Measurements from ENCODE around the gene ADCY1. TPM values are rescaled to one million over a fixed set of nuclear protein-coding genes. Genes with fewer than 3 reads are reported as not detected.
A peak's percentile ranks its signal among the peaks of the same experiment; 100 is the strongest.

ADCY1 gene
- total RNA-seq, 1 donor from 2014 or later: 0.05 TPM

DNA sequence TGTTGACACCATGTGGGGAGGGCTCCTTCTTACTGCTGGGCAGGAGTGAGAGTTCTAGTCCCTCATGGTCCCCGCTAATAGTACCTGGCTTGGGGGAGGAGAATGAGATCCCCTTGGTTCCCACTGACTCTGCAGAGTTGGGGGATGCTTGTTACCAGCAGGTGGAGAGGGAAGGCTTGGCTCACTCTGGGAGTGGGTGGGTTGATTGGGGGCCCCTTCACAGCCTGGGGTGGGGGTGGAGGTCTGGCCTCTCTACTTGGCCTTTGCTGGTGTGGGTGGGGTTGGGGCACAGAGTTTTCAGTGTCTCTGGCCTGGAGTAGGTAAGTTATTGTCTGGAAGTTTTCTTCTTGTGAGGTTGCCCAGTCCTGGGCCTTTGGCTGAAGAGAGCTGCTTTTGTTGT is 31.9 kb downstream of the ADCY1 start:
- Mint-ChIP-seq H3K4me1 (ENCODE audit: unreplicated experiment) (no peaks in the 10 kb centered on the region), H3K27me3 (ENCODE audit: unreplicated experiment) (peaks cover 8% of the 10 kb centered on the region), H3K36me3 (ENCODE audit: unreplicated experiment) (no peaks in the 10 kb centered on the region), H3K27ac (ENCODE audit: unreplicated experiment) (no peak overlapping the region), H3K4me3 (ENCODE audit: unreplicated experiment) (no peak overlapping the region), H3K9me3 (ENCODE audit: unreplicated experiment) (no peaks in the 10 kb centered on the region)
- TF ChIP-seq, protein P1, sequence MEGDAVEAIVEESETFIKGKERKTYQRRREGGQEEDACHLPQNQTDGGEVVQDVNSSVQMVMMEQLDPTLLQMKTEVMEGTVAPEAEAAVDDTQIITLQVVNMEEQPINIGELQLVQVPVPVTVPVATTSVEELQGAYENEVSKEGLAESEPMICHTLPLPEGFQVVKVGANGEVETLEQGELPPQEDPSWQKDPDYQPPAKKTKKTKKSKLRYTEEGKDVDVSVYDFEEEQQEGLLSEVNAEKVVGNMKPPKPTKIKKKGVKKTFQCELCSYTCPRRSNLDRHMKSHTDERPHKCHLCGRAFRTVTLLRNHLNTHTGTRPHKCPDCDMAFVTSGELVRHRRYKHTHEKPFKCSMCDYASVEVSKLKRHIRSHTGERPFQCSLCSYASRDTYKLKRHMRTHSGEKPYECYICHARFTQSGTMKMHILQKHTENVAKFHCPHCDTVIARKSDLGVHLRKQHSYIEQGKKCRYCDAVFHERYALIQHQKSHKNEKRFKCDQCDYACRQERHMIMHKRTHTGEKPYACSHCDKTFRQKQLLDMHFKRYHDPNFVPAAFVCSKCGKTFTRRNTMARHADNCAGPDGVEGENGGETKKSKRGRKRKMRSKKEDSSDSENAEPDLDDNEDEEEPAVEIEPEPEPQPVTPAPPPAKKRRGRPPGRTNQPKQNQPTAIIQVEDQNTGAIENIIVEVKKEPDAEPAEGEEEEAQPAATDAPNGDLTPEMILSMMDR (IDR thresholded peaks at IDR 0.05): no peak
- DNase-seq (ENCODE audit: extremely low spot score, unreplicated experiment): peak; percentile 46

DNA sequence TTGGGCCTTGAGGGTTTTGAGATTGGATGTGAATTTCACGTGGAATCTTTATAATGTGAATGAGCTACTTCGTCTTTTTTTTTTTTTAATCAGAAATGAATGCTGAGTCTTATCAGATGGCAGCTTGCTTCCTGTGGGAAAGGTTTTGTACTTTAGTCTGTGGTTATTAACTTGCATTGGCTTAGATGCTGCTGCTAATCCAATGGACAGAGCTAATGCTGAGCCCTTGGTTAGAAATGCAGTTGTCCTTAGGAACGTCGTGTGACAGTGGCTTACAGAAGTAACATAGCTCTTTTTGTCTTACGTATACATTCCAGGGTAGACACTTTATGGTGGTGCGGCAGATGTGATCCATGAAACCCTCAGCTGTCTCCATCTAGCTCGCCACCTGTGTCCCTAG is 32.8 kb downstream of the ADCY1 start:
- TF ChIP-seq, protein P1 (IDR thresholded peaks at IDR 0.05): no peak
- no peaks in the 10 kb centered on the region for H3K9me3 Mint-ChIP-seq (ENCODE audit: unreplicated experiment)

DNA sequence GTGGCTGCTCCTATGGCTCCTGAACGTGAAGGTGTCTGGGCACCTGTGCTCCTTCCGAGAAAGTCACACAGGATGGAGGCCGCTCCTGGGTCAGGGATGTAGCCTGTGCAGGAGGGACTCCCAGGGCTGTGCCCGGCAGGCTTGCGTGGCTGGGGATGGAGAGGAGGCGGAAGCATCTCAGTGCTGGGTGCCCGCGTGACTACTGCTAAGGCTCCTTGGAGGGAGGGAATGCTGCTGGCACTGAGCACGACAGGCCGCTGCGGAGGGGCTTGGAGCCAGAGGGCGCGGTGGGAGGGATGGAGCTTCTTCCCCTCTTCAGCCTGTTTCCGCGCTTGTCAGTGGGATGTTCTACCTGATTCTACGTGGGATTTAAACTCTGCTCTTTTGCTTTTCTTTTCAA is 35.0 kb downstream of the ADCY1 start:
- peak; percentile 80 for DNase-seq (ENCODE audit: extremely low spot score, unreplicated experiment)
- Mint-ChIP-seq H3K4me3 (ENCODE audit: unreplicated experiment) (no peak overlapping the region), H3K4me1 (ENCODE audit: unreplicated experiment) (no peaks in the 10 kb centered on the region), H3K27me3 (ENCODE audit: unreplicated experiment) (peaks cover 14% of the 10 kb centered on the region), H3K36me3 (ENCODE audit: unreplicated experiment) (no peaks in the 10 kb centered on the region), H3K27ac (ENCODE audit: unreplicated experiment) (no peak overlapping the region), H3K9me3 (ENCODE audit: unreplicated experiment) (peaks cover 11% of the 10 kb centered on the region)
- TF ChIP-seq, protein P1 (IDR thresholded peaks at IDR 0.05): no peak

More for the DNA sequence above, 32.8 kb downstream of the ADCY1 start:
- Mint-ChIP-seq H3K36me3 (ENCODE audit: unreplicated experiment) (no peaks in the 10 kb centered on the region), H3K4me1 (ENCODE audit: unreplicated experiment) (no peaks in the 10 kb centered on the region), H3K27ac (ENCODE audit: unreplicated experiment) (no peak overlapping the region), H3K27me3 (ENCODE audit: unreplicated experiment) (peaks cover 8% of the 10 kb centered on the region), H3K4me3 (ENCODE audit: unreplicated experiment) (no peak overlapping the region)
- DNase-seq (ENCODE audit: extremely low spot score, unreplicated experiment): no peak

DNA sequence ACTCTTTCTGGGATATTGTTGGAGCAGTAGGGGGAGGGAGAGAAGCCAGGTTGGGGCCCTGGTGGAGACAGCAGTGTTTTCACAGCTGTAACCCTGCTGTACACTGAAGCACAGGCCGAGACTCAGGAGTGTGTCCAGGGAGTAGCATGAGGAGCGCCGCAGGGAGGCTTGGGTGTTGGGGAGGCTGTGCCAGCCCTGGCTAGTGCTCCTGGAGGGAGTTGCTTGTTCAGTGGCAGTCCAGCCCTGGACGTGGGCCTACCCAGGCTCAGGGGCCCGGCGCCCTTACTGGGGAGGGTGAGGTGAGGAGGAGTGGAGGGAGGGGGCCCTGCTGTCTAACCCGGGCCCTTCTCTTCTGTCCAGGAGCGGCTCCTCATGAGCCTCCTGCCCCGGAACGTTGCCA is 35.9 kb downstream of the ADCY1 start:
- Mint-ChIP-seq H3K27ac (ENCODE audit: unreplicated experiment) (no peak overlapping the region), H3K9me3 (ENCODE audit: unreplicated experiment) (peaks cover 14% of the 10 kb centered on the region)

DNA sequence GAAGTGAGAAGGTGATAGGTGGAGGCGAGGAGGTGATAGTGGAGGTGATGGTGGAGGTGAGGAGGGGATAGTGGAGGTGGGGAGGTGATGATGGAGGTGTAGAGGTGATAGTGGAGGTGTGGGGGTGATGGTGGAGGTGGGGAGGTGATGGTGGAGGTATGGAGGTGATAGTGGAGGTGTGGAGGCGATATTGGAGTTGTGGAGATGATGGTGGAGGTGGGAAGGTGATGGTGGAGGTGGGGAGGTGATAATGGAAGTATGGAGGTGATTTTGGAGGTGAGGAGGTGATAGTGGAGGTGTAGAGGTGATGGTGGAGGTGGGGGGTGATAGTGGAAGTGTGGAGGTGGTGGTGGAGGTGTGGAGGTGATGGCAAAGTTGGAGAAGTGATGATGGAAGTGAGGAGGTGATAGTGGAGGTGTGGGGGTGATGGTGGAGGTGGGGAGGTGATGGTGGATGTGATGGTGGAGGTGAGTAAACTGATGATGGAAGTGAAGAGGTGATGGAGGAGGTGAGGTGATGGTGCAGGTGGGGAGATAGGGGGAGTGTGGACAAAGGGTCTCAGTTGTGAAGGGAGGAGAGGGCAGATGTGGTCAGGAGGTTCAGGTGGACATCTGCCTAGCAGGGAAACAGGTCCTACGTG is 36.6 kb downstream of the ADCY1 start:
- Mint-ChIP-seq H3K4me3 (ENCODE audit: unreplicated experiment) (no peak overlapping the region), H3K36me3 (ENCODE audit: unreplicated experiment) (no peaks in the 10 kb centered on the region), H3K4me1 (ENCODE audit: unreplicated experiment) (no peaks in the 10 kb centered on the region), H3K27ac (ENCODE audit: unreplicated experiment) (no peak overlapping the region), H3K27me3 (ENCODE audit: unreplicated experiment) (peaks cover 15% of the 10 kb centered on the region), H3K9me3 (ENCODE audit: unreplicated experiment) (peaks cover 20% of the 10 kb centered on the region)
- TF ChIP-seq, protein P1 (IDR thresholded peaks at IDR 0.05): no peak
- peak; percentile 38 for DNase-seq (ENCODE audit: extremely low spot score, unreplicated experiment)

More for the DNA sequence above, 35.9 kb downstream of the ADCY1 start:
- peak; percentile 80 for DNase-seq (ENCODE audit: extremely low spot score, unreplicated experiment)
- Mint-ChIP-seq H3K4me3 (ENCODE audit: unreplicated experiment) (no peak overlapping the region), H3K4me1 (ENCODE audit: unreplicated experiment) (no peaks in the 10 kb centered on the region), H3K27me3 (ENCODE audit: unreplicated experiment) (peaks cover 21% of the 10 kb centered on the region), H3K36me3 (ENCODE audit: unreplicated experiment) (no peaks in the 10 kb centered on the region)
- TF ChIP-seq, protein P1 (IDR thresholded peaks at IDR 0.05): no peak

All from osteocyte (in vitro differentiated cells).